GM18861 (cell line): Measurements from ENCODE around the gene TXNIP.

Experiments
- ATAC-seq: cut with Tn5 transposase; IDR thresholded peaks from one replicate; pipeline ENCODE4 v1.9.1; 2021; ENCODE audit not compliant: unreplicated experiment

TXNIP gene

DNA sequence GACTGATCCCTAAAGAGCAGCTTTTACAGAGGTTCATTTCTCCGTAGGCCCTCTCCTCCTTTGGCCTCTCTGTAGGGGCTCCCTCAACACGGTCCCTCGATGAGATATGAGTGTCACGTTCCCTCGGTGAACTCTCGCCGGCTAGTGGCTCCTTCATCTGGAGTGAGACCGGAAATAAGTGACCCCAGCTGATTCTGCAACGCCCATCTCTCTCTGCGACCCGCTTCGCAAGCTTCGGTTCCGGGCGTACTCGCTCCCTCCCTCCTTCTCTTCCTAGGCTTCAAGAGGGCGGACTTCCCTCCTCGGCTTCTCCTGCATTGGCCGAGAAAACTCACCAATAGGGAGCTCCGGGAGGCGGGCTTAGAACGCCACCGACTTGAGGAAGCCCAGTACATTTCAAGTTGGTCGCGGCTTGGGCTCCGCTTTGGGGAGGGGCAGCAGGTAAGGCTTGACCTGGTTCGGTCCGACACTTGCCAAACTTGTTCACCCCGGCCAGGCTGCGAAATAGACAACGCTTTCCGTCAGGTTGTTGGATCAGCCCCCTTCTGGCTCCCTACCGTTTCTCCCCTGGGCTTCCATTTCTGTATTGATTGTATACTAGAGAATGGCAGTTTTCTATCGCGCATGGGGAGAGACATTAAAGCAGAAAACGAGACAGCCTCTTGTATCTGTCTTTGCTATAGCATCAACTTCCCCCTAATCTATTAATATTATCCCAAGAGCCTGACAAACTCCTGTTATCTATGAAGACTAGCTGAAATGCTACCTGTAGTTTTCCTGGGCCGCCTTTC, 31.9 kb downstream of the TXNIP start, which contains the start of the genes ANKRD34A and POLR3GL:
TSS of gene ANKRD34A (minus strand) at position 248 of the 791 bp plus-strand sequence. CDS start 2,816 bp downstream, outside the sequence.
TSS of gene POLR3GL (plus strand) at position 363 of the 791 bp plus-strand sequence. CDS start 10,176 bp downstream, outside the sequence.
- peak; percentile 81 for ATAC-seq

DNA sequence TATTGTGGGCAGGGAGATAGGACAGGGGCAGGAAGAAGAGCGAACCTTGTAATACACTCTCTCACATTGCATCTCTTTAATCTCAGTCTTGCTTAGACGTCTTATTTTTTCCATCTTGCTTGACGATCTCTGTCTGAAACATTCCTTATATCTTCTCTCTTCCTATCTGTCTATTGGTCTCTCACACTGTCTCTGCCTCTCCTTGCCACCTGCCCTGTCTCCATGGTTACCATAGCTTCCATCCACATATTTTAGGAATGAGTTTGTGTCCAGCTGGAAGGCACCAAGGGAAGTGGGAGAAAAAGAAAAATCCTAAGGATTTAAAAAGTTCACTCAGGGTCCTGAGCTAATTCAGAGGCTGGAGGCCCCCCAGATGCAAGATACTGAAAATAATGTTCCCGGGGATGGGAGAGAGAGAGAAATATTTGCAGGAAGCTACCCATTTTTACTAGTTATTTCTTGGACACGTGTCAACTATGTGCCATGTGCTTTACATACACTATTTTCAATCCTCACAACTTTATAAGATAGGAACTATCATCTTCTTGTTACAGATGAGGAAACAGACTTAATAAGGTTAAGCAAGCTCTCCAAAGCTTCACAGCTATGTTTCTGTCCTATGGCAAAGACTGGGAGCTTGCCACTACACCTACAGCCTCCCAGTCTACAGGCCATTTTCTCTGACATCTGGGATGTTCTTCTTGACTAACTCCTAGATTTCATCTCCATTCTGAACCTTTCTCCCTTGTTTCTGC, 32.9 kb downstream of the TXNIP start:
- ATAC-seq, result no peak

DNA sequence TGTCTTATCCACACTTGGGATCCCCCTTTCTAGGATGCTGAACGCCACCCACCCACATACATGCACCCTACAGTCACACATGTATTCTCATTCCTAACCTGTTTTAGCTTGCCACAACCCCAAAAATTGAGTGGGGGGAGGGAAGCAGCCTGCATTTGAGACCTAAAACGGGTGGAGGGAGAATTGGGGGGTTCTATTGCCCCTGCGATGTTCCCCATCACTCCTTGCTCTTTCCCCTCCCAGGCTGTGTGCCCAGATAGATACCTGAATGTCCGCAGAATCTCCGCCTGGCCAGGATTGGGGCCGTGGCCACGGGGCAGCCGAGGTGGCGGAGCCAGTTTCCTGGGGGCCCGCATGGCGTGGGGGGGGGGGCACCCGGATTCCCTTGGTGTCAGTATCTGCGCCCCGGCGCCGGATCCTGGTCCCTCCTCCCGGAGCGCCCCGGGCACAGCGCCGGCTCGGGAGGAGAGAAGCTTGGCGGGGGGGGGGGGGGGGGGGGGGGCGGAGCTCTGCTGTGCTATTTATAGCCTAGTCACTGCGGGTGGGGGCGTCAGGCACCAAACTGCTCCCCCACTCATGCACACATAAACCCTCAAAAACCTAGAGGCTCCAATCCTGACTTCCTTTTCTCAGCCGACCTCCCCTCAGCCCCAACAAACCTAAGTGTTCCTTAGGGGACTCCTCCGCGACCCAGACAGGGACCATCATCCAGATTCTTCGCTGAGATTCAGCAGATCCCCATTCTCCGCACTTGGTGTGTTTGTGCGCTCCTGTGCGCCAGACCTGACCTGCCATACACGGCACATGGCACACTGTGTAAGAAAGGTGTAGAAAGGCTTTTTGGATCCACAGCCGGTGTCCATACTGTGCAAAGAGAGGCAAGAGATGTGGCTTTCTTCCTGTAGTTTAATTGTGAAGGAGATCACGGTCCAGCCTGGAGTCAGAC, 33.9 kb downstream of the TXNIP start:
- ATAC-seq, result no peak

DNA sequence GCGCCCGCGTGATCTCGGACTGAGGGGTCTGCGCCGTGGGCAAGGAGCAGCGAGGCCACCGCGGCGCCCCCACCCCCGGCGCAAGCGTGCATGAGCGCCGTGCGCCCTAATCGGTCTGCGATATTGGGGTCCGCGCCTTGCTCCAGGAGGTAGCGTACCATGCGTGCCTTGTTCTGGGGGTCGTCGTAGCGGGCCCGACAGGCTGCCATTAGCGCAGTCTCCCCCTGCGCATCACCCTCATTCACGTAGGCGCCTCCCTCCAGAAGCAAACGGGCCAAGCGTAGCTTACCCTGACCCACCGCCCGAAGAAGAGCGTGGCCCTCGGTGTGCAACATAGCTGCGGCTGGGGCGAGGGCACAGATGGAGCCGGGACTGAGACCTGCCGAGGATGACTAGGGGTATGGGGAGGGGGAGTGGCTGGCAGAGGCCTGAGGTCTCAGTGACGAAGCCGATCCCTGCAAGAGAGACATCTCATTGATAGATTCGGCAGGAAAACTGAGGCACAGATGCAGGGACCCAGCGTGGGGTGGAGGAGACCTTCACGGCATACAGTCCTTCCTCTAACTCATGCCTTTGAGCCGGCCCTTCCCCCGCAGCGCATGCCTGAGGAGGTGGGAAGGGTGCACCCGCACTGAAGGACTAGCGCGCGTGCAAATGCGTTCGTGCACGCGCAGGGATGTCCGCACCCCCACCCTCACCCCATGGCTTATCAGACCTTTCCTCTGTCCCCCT, 34.8 kb downstream of the TXNIP start:
- ATAC-seq, result no peak

DNA sequence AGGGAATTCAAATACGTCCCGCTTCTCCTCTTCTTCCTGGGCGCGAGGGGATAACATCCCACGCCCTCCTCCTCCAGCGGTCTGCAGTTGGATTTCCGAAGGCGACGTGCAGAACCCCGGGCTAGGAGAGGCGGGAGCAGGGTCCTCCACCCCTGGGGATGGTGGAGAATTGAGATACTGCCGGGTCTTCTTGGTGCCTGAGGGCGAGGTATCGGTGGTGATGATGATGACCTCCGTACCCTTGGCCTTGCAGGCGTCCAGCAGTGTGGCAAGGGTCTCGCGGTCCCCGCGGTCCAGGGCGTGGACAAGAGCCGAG, 35.3 kb downstream of the TXNIP start:
- ATAC-seq, result no peak

DNA sequence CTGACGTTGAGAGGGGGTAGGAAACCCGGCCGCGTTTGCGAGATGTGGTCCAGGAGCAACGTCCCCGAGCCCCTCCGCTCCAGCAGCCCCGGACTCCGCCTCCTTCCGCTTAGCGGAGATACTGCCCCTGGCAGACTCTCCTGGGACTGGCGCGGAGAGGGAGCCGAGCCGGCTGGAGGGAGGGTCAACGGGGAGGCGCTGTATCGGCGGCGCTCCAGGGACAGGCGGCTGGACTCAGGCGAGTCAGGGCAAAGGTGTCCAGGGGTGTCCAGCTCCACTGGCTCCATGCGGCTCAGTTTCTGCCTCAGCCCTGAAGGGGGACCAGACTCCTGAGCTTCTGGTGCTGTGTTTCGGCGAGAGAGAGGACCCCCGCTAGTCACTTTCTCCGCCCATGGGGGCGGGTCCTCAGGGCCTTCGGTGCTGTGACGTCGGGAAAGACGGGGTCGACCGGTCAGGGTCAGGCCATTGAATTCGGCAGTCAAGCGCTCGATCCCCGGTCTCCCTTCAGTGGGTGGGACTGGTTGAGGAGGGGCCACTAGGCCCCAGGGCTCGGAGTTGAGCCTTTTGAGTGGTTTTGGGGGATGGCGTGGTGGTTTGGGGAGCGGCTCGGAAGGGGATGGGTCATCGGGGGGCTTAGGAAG, 35.8 kb downstream of the TXNIP start:
- ATAC-seq, result no peak

DNA sequence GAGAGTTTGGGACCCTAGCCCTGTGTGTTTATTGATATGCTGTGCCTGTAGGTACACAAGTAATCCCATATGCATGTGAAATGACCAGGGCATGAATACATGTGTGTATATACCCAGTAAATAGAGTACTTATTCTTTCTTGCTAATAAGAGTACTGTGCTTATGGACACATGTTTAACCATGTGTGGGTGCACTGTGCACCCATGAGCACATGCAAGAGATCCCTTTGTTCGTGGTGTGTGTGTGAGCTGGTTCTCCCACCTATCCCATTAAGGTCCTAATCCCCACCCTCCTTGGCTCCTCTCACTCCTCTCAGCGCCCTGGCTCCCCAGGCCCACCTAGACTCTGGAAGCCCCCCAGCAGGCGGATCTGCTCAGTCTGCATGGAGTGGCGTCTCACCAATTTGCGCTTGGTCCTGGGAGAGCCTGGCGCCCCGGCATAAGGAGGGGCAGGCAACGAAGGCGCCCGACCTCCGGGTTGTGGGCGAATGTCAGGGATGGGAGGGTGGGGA, 36.4 kb downstream of the TXNIP start:
- ATAC-seq, result no peak

DNA sequence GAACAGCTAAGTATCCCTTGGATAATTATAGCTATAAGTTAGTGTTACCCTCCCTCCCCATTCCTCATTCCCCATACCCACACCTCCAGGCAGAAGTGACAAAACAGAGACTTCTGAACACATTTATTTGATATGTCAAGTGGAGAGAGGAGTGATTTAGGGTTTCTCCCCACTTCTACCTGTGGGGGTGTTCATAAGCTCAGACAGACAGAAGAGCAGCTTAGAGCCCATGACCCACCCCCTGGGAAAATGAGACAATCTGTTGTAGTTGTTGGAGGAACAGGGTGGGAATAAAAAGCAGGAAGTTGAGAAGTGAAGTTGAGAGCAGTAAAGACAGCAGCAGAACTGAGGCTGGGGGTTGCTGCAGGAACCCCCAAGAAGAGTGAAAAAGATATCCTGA, 37.0 kb downstream of the TXNIP start:
- ATAC-seq, result no peak

DNA sequence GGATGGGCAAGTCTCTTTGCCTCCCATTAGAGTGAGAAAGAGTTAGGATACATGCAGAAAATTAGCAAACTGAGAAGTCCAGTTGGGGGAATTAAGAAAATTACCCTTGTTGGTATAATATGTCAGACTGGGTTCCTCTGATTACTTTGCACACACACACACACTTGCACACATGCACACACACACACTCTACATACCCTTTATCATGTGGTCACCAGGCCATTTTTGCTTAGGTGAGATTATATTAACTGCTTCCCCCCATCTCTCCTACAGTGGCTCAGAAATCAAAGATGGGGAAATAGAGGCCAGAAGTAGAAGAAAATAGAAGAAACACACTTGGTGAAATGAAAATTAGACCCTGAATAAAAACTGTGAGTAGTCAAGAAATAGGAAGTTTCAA, 37.6 kb downstream of the TXNIP start:
- no peak for ATAC-seq

DNA sequence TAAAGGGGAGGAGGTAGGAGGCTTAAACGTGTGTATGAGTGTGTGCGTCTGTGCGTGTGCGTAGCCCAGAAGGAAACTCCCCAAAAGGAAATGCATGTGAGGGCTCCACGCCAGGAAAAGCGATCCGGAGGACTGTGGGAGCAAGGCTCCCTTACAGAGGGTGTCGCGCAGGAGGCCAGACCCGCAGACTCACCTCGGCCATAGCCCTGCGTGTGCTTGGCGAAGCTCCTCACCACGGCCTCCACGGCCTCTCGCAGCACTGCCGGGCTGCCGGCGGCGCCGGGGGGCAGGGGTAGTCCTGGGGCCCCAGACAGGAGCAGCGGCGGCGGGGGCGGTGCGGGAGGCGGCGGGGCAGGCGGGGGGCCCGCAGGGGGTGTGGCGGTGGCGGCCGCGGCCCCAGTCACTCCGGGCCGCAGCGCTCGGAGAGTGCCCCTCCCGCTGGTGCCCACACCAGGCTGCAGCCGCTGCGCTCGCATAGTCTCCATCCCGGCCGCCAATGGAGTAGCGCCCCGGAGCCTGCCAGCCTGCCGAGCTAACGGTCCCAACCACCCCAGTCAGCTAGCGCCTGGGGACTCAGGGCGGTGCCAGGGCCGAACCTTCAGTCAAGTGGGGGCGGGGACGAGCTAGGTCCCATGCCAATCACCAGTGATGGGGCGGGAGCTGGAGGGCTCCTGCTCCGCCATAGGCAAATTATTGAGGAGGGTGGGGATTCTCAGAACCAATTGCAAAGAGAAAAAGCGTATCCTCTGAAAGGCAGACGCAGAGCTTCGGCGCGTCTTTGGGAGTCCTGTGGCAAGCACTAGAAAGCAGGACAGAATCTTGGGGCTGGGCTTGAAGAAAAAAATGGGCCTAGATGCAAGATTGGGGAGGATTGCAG, 38.7 kb downstream of the TXNIP start, which contains the start of gene LIX1L:
TSS of gene LIX1L (minus strand) at position 575 of the 877 bp plus-strand sequence. CDS start at position 485, 90 bp downstream.
- ATAC-seq, result peak; percentile 72

DNA sequence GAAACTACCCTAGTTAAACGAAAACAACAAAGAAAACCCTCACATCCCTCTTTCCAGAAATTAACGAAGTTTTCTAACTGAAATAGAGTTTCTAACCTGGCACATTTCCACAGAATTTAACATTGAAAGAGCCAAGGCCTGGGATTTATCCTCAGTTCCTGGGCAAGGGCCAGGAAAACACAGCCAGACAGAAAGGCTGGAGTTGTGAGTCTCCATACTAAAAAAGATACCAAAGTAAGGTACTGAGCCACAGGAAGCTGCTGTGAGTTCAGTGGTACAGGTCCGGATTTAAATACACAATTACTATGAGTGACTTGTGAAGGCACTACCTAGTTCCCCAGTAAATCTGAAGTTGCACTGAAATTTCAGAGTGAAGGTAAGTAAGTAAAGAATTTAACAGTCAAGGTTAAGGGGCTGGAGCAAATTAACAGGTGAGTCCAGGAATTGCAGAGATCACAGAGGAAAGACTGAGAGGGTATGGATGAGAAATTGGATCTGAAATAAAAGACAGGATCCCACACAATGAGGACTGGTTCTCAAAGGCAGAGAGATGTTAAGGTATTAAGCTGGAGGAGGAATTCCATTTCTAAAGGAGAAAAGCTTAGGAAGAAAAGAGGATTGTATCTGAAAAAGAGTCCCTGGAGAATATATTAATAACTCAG, 39.5 kb downstream of the TXNIP start:
- no peak for ATAC-seq

DNA sequence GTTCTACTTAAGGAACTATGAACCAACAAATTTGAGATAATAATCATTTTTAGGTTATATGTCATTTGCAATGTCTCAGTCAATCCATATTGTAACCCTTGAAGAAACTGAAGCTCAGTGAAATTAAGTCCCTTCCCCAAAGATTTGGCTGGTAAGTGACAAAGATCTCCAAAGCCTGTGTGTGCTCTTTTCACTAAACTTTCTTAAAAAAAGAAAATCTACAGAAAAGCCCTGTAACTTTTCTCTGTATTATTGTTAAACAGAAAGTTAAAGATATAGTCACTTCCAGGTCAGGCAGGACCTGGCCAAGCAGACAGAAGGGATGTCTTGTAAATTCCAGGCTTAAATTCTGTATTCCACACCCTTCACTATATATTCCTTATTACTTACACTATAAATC, 40.0 kb downstream of the TXNIP start:
- no peak for ATAC-seq

DNA sequence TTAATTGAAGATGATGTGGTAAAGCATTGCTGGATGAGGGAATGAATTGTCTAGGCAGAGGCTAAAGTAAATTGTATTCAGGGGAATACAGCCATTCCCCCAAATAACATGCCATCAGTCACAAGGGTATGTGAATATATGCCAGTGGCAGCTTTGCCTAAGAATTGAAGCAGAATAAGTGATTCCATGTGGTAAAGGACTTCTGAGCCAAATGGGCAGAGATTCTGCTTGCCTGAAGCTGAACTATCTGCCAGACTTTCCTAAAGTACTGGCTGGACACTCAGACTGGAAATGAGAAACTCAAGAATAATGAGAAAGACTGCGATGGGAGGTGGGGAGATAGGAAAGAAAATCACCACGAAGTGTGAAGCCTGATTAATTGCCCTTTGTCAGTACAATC, 40.9 kb downstream of the TXNIP start:
- ATAC-seq, result no peak

DNA sequence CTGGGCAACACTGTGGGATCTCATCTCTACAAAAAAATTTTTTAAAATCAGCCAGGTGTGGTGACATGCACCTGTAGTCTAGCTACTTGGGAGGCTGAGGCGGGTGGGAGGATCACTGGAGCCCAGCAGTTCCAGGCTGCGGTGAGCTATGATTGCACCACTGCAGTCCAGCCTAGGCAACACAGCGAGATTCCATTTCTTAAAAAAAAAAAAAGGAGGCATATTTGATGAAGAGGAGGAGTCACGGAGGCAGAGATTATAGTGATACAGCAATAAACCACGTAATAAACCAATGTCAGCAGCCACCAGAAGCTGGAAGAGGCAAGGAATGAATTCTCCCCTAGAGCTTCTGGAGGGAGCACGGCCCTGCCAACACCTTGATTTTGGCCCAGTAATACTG, 42.5 kb downstream of the TXNIP start:
- no peak for ATAC-seq

DNA sequence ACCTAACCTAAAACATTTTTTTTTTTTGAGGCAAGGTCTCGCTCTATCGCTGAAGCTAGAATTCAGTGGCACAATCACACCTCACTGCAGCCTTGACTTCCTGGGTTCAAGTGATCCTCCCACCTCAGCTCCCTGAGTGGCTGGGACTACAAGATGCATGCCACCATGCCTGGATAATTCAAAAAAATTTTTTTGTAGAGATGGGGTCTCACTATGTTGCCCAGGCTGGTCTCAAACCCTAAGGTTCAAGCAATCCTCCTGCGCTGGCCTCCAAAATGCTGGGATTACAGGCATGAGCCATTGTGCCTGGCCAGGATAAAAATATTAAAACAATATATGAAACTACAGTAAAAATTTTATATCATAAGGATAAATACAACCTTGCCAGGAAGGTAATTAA, 43.5 kb downstream of the TXNIP start:
- ATAC-seq, result no peak

DNA sequence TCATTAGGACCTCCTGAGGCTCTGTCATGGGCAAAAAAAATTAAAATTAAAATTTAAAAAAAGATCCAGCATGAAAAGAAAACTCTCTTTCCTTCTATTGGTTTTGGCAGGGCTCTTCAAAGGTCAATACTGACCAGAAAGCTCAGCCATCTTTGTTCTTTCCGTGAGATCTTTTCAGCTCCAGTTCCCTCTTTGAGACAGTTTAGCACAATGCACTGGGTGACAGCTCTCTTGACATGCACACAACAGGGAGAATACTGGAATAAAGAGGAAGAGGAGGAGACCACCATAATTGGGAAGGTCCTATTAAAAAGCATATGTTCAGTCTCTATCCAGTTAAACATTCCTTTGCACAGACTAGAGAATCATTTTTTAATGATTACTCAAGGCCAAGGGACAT, 44.9 kb downstream of the TXNIP start:
- ATAC-seq, result no peak

DNA sequence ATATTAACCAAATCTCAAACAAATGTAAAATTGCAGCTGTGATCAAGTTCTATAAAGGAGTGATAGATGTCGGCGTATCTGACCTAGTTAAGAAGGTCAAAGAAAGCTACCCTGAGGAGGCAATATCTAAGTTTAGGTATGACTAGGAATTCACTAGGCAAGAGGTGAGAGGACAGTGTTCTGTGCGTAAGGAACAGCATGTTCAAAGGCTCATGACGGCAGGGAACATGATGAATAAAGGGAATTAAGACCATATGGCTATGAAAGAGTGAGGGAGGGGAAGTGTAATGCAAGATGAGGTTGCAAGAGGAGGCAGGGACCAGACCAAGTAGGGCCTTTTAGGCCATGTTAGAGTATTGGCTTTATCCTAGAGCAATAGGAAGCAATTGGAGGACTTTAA, 47.2 kb downstream of the TXNIP start:
- ATAC-seq, result no peak

DNA sequence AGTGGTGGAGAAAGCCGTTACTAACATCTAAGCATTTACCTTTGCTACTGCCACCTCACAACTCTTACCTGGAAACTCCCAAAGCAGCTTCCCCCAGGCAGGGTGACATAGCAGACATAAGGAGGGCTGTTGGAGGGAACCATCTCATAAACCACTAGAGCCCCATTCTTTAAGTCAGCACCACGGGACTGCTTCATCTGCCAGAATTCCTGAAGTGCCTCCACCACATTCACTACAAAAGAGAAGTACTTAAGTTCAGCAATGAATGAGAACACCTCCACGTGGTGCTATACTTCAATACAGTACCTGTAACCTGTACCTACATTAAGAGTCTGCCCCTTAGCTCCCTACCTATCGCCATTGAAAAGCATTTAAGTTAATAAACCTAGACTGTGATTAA, 48.8 kb downstream of the TXNIP start:
- no peak for ATAC-seq
